Measurements from ENCODE around the gene UMODL1. TPM values are rescaled to one million over a fixed set of nuclear protein-coding genes. Genes with fewer than 3 reads are reported as not detected.
A peak's percentile ranks its signal among the peaks of the same experiment; 100 is the strongest.

The UMODL1 gene
- total and polyA plus RNA-seq, 2 experiments from 2014 or later: 0.15 to 0.47 TPM

GRCh38 chr21:42144679-42145568 is 73.8 kb downstream of the UMODL1 start:
- H3K4me2 ChIP-seq: no peak overlapping the region
- H3K4me1 ChIP-seq (ENCODE audit: insufficient read depth): no peaks in the 10 kb centered on the region
- H3K4me3 ChIP-seq: no peak overlapping the region
- no peaks in the 10 kb centered on the region for H3K36me3 ChIP-seq (replicated peaks; ENCODE audit: insufficient read depth, low read depth)
- H3K79me2 ChIP-seq: no peaks in the 10 kb centered on the region
- no peaks in the 10 kb centered on the region for H3K9me2 ChIP-seq (replicated peaks; ENCODE audit: insufficient read depth)
- DNase-seq (ENCODE audit: low spot score): no peak
- 74% methylated on average over 4 of the region's 4 CpGs for WGBS (ENCODE audit: low lambda C conversion rate, missing lambda C conversion rate)
- no peaks in the 10 kb centered on the region for H3K27me3 ChIP-seq
- no peaks in the 10 kb centered on the region for H4K20me1 ChIP-seq (ENCODE audit: insufficient read depth, poor library complexity, severe bottlenecking)
- no peak overlapping the region for H2AFZ ChIP-seq
- no peak overlapping the region for H3K27ac ChIP-seq
- TF ChIP-seq CTCF (IDR thresholded peaks at IDR 0.05; ENCODE audit: poor library complexity): no peak
- no peaks in the 10 kb centered on the region for H3K9me3 ChIP-seq (ENCODE audit: low read depth)

GRCh38 chr21:42145569-42146272 is 74.6 kb downstream of the UMODL1 start:
- peak; percentile 85 for TF ChIP-seq CTCF (IDR thresholded peaks at IDR 0.05; ENCODE audit: poor library complexity)
- no peak for TF ChIP-seq EZH2 (IDR thresholded peaks at IDR 0.05; ENCODE audit: borderline replicate concordance)
- no peak overlapping the region for H2AFZ ChIP-seq
- DNase-seq (ENCODE audit: low spot score): peak; percentile 80

GRCh38 chr21:42146273-42146805 is 75.2 kb downstream of the UMODL1 start:
- no peaks in the 10 kb centered on the region for H3K9me3 ChIP-seq (ENCODE audit: low read depth)
- TF ChIP-seq CTCF (IDR thresholded peaks at IDR 0.05; ENCODE audit: poor library complexity) (no peak), EZH2 (IDR thresholded peaks at IDR 0.05; ENCODE audit: borderline replicate concordance) (no peak), EZH2phosphoT487 (IDR thresholded peaks at IDR 0.05; ENCODE audit: low read depth, severe bottlenecking, unreplicated experiment) (no peak)
- H3K79me2 ChIP-seq: no peaks in the 10 kb centered on the region
- H3K27ac ChIP-seq: no peak overlapping the region
- no peaks in the 10 kb centered on the region for H3K9me2 ChIP-seq (replicated peaks; ENCODE audit: insufficient read depth)
- no peak overlapping the region for H3K4me2 ChIP-seq
- no peak overlapping the region for H3K4me3 ChIP-seq
- H2AFZ ChIP-seq: no peak overlapping the region
- H3K27me3 ChIP-seq: no peaks in the 10 kb centered on the region
- H3K4me1 ChIP-seq (ENCODE audit: insufficient read depth): peaks cover 7% of the 10 kb centered on the region
- 95% methylated on average over 5 of the region's 10 CpGs for WGBS (ENCODE audit: low lambda C conversion rate, missing lambda C conversion rate)
- H3K36me3 ChIP-seq (replicated peaks; ENCODE audit: insufficient read depth, low read depth): no peaks in the 10 kb centered on the region
- H4K20me1 ChIP-seq (ENCODE audit: insufficient read depth, poor library complexity, severe bottlenecking): no peaks in the 10 kb centered on the region
- DNase-seq (ENCODE audit: low spot score): no peak

More at GRCh38 chr21:42145569-42146272, 74.6 kb downstream of the UMODL1 start:
- no peak overlapping the region for H3K4me2 ChIP-seq
- no peaks in the 10 kb centered on the region for H3K9me3 ChIP-seq (ENCODE audit: low read depth)
- no peak overlapping the region for H3K27ac ChIP-seq
- no peaks in the 10 kb centered on the region for H4K20me1 ChIP-seq (ENCODE audit: insufficient read depth, poor library complexity, severe bottlenecking)
- H3K9me2 ChIP-seq (replicated peaks; ENCODE audit: insufficient read depth): no peaks in the 10 kb centered on the region
- H3K79me2 ChIP-seq: no peaks in the 10 kb centered on the region
- WGBS (ENCODE audit: low lambda C conversion rate, missing lambda C conversion rate): 40% methylated on average over 15 of the region's 15 CpGs
- H3K27me3 ChIP-seq: no peaks in the 10 kb centered on the region
- no peak overlapping the region for H3K4me3 ChIP-seq
- H3K4me1 ChIP-seq (ENCODE audit: insufficient read depth): peaks cover under 1% of the 10 kb centered on the region
- no peaks in the 10 kb centered on the region for H3K36me3 ChIP-seq (replicated peaks; ENCODE audit: insufficient read depth, low read depth)
